PC-9 (cell line): Measurements from ENCODE around the gene CEP76.

ENCODE experiments used
- EZH2 ChIP-seq: fragments of 200-600 bp; sonication (generic); IDR thresholded peaks from 2 replicates; pipeline ENCODE4 v1.8.0; 2017; ENCODE audit warnings: antibody characterized with exemption, low read depth
- TF ChIP-seq, protein P1 (sequence below): fragments of 200-600 bp; sonication (generic); conservative IDR thresholded peaks from 2 replicates; pipeline ENCODE4 v1.6.1; 2017; ENCODE audit warnings: mixed run types, antibody characterized with exemption, mild to moderate bottlenecking, moderate library complexity

DNA sequence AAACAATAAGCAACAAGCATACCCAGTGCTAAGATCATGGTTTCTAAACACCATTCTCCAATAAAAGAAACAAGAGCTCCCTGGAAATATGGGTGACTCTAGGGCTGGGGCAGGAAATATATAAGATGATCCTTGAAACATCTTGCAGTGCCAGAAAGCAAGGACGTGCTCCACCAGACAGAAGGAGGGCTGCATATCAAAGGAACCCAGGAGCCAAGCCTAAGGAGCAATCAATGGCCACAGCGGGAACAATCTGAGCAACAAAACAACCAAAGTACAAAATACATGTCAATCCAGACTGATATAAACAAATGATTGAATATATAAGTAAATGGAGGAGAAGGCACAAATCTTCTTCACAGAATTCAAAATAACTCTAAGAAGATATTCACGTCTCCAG lies 54.8 kb downstream of the CEP76 start:
- TF ChIP-seq, protein P1, sequence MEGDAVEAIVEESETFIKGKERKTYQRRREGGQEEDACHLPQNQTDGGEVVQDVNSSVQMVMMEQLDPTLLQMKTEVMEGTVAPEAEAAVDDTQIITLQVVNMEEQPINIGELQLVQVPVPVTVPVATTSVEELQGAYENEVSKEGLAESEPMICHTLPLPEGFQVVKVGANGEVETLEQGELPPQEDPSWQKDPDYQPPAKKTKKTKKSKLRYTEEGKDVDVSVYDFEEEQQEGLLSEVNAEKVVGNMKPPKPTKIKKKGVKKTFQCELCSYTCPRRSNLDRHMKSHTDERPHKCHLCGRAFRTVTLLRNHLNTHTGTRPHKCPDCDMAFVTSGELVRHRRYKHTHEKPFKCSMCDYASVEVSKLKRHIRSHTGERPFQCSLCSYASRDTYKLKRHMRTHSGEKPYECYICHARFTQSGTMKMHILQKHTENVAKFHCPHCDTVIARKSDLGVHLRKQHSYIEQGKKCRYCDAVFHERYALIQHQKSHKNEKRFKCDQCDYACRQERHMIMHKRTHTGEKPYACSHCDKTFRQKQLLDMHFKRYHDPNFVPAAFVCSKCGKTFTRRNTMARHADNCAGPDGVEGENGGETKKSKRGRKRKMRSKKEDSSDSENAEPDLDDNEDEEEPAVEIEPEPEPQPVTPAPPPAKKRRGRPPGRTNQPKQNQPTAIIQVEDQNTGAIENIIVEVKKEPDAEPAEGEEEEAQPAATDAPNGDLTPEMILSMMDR = no peak
- TF ChIP-seq EZH2 = no peak
